HTERT RPE-1 (cell line): ENCODE results near the gene KCTD16.

Experiments used
- in situ Hi-C: fragments of 300-500 bp; cut with MboI; formaldehyde crosslinking; loops from 4 replicates; pipeline ENCODE4 v1.14.3; 2020; ENCODE audit warnings: low sequenced_read_pairs

The KCTD16 gene

DNA sequence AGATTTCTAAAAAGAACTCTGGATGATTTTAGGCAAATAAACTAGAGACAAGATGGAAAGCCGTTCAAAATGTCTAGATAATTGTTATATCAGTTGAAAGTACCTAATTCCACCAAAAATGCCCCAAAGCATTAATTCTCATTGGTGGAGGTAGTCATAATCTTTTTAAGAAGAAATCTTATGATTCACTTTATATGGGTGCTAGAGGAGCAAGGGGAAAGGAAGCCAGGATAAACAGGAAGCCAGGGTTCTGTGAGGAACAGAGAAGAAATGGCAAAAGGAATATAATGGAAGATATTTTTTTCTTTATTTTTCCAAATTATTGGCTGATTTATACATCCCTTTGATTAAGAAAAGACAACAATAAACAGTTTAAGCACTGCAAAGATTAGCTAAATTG is 8.0 kb upstream of the KCTD16 start:
- in situ Hi-C loops: no loop called here

DNA sequence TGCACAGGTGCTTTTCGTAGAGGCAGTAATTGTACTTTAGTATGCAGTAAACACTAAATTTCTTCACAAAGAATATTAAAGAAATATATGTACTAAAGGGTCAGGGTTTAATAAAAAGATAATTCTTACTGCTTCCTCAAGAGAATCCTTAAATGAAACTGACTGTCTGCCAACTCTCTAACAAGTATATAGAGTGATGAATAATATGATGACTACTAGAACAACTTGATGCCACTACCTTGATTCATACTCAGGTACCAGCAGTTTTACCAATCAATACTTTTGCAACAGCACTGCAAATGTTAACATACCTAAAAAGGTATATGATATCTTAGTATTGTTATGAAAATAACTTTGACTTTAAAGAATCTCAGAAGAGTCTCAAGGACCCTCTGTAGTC is 4.0 kb upstream of the KCTD16 start:
- in situ Hi-C loops: no loop called here

DNA sequence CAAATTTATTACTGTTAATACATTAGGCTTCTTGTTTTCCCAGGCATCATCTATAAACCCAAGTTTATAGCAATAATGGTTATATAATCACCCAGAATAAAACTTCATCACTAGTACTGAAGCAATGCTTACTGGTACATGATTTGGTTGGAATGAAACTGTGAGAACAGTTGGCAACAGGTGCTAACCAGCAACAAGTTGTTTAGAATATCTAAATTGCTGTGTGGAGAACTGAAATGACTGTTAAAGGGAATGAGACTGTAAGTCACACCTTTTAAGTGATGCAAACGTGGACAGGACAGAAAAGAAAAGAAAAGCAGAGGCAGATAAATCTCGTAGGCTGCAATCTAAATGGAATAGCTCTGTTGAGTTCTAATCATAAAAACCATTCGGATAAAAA is 2.7 kb upstream of the KCTD16 start:
- in situ Hi-C loops: no loop called here

DNA sequence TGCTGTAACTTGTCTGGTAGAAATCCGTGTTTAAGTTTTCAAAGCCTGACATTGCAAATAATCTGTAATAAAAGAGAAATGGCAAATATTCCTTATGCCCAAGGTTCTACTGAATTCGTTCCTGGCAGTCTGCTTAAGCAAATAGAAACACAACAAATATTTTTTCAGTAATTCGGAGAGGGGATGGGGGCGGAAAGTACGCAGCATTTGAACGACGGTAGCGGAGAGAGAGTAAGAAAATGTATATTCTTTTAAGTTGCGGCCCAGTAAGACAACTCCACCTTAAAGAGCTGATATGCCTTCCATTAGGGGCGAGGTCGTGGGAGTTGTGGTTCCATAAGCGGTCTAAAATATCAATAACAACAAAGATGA is 783 bp upstream of the KCTD16 start:
- in situ Hi-C loops: no loop called here

DNA sequence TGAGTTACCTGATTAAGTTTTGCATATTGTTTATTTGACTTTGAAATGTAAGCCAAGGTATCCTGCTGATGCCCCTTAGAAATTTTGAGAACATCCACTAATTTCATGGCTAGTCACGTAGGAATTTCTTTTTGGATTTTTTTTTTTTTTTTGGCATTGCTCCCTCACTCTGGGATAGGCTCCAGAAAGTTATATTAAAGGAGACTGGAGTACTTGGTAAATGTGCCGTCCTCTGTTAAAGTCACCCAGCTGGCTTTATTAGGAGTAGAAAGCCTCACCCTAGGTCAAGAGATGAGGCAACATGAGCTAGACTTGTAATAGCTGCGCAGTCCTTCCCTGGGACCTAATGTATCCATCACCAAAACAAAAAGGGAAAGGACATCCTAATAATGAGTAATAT is 3.1 kb downstream of the KCTD16 start:
- in situ Hi-C loops: no loop called here

DNA sequence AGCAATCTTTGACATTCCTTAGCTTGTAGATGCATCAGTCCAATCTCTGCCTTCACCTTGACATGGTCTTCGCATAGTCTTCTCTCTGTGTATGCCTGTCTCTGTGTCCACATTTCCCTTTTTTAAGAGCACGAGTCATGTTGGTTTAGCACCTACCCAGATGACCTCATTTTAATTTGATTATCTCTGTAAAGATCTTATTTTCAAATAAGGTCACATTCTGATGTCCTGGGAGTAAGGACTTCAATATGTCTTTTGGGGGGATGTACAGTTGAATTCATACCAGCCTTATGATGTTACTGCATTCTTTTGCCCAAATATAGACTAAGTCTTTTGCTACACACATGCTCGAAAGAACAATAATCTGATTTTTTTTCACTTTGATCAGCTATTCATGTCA is 6.9 kb downstream of the KCTD16 start:
- in situ Hi-C loops: no loop called here

DNA sequence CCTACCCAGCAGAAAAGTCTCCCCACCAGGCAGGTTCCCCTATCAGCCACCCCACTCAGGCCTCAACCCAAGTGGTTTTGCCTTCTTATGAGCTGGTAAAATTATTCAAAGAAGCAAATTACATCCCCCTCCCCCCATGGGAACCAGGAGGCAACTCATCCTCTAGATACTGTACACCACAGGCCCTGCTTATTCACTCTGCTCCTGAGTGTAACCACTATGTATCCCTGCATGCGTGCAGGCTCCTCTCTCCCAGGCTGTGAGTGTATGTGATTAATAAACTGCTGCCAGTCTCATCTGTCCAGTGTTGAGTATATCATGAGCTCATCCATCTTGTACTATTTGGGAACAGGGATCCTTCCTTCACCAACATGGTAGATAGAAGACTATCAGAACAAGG is 8.6 kb downstream of the KCTD16 start:
- in situ Hi-C loops: no loop called here

DNA sequence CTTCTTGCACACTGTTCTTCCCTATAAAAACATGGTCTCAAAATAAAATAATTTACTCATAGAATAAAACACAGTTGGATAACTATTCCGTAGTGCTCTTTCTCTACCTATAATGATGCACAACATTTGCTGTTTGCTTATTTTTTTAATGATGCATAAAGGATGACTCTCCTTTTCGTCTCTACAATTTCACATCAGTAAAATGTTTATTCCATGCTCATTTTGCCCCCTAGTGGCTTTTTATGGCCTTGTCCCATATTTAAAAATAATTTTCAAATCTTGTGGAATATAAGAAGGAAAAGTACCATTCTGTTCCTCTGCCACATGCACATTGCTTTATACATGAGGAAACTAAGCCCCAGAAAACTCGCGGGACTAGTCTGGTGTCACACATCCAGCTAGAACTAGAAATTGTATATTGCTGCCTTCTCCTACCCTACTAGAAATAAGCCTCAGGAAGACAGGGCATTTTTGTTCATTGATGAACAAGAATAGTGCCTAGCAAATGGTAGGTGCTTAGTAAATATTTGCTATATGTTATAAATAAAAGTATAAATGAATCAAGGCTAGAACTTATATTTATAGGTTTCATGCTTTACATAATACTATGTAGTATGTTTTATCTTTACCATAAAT is 12.7 kb downstream of the KCTD16 start:
- in situ Hi-C loops: no loop called here

DNA sequence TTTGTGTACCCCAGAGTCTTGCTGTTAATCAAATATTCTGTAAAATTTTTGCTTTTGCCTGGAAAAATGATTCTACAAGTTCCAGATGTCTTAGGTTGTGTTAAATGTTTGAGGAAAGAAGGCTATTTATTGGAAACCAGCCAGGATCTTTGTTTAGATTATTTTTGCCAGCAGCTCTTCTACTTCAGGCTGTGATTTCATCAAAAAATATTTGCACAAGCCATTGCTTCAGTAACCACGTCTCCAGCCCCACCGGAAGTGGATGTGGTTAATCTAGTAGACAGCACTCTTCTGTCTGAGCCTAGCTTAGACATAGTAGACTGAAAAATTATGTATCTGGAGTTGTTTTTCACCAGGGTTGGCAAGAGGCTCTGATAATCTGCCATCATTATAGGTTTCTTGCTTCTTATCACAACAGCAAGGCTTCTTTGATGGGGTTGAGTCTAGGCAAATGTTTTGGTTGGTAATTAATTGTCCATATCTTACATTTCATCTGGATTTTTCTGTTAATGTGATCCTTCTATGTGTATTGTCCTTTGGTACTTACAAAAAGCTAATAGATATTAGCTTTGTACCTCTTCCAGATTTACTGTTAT is 17.1 kb downstream of the KCTD16 start:
- in situ Hi-C loops: no loop called here

DNA sequence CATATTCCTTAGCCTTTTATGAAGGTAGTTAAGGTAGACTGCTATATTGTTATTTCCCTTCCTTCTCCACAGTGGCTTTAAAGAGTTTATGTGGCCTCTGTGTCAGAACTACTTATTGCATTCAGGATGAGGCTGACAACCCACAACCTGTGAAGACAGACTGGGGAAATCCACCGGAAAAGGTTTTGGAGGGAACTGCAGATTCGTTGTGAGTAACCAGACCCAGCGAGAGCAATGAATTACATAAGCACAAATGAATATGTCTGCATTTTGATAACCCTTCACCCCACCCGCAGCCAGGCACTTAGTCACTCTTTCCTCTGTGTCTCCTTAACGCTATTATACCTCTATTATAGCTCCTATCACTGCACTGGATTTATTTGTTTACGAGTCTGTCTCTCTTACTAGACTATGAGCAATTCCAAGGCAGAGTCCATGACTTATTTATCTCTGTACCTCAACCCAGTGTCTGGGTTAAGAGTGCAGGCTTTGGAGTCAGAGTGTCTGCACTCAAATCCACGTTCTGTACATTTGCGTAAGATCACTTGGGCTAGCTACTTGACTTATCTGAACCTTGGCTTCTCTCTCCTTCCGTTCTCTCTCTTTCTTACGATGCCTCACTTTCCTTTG is 19.2 kb downstream of the KCTD16 start:
- in situ Hi-C loops: no loop called here

DNA sequence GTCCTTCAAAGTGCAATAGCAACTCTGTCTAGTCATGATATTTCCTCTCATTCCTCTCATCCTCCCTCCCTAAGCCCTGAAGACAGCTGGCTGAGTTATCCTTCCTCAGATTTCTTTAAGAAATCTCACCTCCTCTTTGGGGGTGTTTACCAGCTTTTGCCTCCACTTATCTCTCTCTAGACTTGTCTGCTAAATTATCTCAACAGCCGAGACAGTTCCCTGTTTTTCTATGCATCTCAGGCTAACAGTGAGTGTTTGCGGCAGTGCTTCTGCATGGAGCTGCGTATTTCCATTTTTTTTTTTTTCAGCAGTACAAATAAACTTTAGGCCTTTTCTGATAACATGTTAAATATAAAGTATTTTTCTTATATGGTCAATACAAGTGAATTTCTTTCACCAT is 20.9 kb downstream of the KCTD16 start:
- in situ Hi-C loops: no loop called here

DNA sequence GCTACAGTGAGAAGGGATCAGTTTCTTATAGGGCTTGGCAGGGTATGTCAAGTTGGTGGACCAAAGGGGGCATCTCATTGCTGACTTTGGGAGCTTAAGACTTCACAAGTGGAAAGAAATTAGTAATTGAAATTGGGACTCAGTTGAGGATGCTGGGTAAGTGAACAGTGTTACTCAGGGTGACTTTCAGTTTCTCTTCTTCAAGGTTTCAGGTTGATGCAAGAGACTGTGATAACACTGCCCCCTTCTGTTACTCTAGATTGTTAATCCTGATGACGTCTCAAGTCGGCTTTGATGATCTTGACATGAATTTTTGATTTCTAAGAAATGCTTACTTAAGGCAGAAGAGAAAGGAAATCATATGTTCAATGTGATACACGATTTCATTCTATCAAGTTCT is 21.3 kb downstream of the KCTD16 start:
- in situ Hi-C loops: no loop called here

DNA sequence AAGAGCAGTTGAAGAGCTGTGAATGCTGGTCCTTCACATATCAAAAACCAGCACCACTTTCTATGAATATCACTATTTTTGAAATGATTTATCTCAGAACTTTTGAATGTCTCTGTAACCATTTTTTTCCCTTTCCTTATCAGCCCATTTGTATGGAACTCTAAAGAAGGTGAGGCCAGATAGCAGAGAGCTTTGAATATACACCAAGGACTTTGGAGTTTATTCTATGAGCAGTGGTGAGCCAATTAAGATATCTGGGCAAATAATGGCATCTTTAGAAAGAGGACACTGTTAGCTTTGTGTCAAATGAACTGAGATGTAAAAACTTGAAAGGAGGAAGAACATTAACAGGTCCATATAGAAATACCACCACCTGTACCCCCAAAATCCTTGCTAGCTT is 22.0 kb downstream of the KCTD16 start:
- in situ Hi-C loops: no loop called here

DNA sequence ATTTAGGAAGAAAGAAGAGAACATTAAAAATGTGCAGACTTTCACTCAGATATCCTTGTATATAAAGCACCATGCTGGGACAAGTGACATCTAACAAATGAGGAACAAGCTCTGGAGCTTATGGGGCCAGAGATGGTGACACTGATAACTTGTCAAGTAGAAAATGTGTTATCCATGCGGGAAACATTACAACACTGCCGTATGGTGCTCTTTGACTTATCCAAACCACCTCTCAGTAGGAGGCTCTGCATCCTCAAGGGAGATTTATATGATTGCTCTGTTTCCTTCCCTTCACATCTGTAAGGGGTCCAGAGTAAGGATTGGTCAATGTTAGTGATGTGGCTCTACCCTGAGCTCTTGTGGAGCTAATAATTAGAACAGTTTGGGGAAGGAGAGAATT is 23.5 kb downstream of the KCTD16 start:
- in situ Hi-C loops: no loop called here

DNA sequence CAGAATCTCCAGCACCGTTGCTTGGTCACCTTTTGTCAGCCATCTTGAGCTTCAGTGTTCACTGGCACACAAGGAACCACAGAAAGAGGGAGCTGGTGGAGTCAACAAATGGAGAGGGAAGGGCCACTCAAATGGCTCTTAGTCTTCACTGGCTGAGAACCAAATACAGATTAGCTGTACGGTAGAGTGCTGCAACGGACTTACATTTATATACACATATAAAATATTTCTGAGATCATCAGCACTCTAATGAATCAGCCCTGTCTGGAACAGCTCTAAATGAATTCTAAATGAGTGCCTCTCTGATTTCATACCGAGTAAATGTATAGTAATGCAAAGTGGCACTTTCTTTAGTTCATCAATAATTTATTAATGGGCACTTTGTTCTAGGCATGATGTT is 24.8 kb downstream of the KCTD16 start:
- in situ Hi-C loops: no loop called here

DNA sequence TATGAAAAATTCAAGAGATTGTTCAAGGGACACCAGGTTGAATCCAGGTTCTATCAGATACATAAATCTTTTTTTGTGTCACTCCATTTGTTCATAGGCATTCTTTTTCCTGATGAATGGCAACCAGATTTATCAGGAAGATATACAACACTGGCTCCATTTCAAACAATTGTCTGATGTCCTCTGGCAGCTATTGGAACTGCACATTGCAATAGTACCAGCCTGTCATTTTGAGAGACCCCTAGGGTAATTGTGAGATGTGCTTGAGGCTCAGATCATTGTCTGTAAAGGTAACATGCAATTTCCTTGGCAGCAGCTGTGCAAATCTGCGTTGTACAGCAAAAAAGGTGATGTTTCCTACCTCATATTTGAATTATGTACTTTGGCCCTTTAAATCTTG is 25.9 kb downstream of the KCTD16 start:
- in situ Hi-C loops: no loop called here

DNA sequence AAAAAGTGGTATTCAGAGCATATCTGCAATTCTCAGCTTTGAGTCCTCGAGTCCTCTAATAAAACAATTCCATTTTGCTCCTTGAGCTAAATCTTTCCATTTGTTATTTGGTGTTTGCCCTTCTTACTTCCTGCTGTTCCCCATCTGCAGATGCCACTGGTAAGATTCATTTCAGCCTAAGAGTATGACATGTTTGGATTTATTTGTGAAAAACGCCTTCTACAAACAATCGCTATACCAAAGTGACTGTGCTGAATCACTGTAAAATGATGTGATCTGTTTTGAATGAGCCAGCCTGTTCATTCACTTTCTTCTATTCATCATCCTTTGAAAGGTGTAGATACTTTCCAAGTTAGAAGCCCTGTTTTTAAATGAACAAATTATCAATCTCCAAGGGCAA is 27.7 kb downstream of the KCTD16 start:
- in situ Hi-C loops: no loop called here

DNA sequence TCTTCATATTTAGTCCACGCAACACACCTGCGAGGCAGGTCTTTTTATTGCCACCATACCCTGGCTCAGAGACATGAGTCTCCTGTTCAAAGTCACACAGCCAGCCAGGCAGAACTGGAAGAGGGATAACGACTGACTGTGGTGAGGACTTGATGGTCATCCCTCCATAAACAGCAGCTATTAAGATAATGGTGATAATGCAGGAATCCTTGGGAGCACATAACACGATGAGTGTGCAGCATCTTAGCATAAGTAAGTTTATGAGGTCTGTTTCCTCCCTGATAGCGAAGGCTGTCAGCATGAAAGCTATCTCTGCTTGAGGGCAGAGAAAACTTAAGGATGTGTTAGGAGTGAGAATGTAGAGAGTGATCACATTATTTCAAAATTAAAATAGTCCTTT is 30.9 kb downstream of the KCTD16 start:
- in situ Hi-C loops: no loop called here

DNA sequence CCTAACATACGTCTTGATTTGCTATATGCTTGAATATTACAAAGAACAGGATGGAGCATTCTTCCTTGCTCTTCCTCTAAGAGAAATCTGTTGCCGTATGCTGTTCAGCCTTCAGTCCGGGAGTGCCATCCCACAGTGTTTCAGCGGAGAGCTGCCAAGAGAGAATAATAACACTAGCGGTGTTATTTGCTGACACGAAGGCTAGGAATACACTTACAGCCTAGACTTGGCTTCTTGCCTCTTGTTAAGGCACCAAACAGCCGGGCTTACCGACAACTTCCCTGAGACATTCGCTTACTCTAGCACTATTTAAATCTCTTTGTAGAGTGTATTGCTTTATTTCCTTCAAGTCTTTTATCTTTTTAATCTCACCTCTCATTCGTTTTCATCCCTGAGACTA is 31.4 kb downstream of the KCTD16 start:
- in situ Hi-C loops: no loop called here

DNA sequence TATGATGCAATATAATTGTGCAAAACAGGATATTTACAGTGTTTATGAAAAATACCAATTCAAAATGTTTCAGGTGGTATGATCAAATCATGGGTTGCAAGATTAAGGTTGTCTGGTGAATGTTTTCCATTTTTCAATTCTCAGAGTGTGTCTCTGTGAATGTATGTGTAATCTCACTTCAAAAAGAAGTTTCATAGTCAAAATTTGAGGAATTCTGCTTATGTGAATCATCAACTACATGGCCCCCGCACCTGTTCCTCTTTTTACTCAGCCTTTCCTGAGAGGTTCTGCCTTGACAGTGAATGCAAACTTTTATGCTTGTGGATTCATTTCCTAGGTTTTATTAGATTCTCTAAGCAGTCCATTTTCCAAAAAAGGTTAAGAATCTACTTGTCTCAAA is 32.1 kb downstream of the KCTD16 start:
- in situ Hi-C loops: no loop called here

DNA sequence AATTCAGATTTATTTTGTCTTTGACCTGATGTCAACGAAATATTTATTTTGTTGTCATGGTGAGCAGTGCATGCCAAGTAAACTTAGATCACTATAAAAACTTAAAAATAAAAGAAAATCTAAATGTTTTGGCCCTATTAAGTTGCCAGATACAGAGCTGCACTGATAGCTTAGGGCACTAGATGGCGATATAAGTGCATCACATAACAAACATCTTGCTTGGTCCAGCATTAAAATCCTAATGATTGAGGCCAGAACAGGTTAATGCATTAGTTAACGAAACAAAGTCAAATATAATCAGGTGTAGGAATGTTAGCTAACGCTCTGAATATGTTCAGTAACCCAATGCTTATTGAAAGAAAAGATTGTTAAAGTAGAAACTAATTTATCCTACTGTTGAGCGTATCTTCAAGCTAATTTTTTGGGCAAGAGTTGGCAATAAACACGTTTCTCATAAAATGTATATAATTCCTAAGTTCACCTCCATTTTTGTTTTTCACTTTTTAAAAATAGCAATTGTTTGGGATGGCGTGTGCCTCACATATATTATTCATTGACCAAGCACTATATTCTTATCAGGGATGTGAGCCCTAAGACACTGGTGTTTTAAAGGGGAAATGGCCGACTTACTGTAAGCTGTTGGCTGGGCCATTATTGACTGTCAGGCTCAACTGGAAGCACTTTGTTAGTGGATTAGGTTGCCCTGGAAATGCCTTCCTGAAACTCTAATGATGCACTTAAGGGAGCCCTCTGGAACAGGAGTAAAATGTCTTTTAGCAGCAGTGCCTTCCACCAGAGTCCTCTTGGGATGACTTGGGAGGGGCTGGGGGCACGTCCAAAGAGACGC is 33.3 kb downstream of the KCTD16 start:
- in situ Hi-C loops: no loop called here

DNA sequence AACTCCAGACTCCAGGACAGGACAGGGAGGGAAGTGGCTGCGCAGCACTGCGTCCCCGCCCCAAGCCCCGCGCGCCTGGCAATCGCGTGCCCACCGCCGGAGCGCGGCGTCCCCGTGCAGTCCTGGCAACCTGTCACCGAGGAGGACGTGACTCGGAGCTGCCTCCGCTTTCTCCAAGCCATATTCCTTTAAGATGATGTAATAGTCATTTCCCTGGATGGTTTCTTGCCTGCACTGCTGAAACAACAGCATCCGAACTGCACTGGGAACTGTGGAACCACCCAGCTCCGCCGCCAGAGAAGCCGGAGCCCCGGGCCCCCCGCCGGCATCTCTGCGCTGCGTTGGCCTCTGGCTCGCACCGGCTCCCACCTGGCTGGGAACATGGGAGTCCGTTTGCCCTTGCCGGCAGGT is 34.5 kb downstream of the KCTD16 start:
- in situ Hi-C loops: no loop called here
